Chondrocyte (in vitro differentiated cells): ENCODE results near the gene TMEM123. TPM values are rescaled to one million over a fixed set of nuclear protein-coding genes. Genes with fewer than 3 reads are reported as not detected.
A peak's percentile ranks its signal among the peaks of the same experiment; 100 is the strongest.

Experiments used
- DNase-seq: peaks from one replicate; pipeline ENCODE4 v3.0.0; 2021; ENCODE audit warnings: mixed read lengths, low spot score
- H3K27ac Mint-ChIP-seq: one replicate; pipeline ENCODE4 v1.8.0; 2021; ENCODE audit warnings: mild to moderate bottlenecking, moderate library complexity, mixed read lengths; ENCODE audit not compliant: unreplicated experiment
- H3K27me3 Mint-ChIP-seq: 2 replicates; pipeline ENCODE4 v1.8.0; 2021; ENCODE audit warnings: low read depth, mixed read lengths
- H3K36me3 Mint-ChIP-seq: 2 replicates; pipeline ENCODE4 v1.8.0; 2021; ENCODE audit warnings: low read depth, mixed read lengths
- H3K4me1 Mint-ChIP-seq: 2 replicates; pipeline ENCODE4 v1.8.0; 2021; ENCODE audit warnings: low read depth, mild to moderate bottlenecking, mixed read lengths
- H3K4me3 Mint-ChIP-seq: one replicate; pipeline ENCODE4 v1.8.0; 2021; ENCODE audit warnings: mild to moderate bottlenecking, moderate library complexity, mixed read lengths; ENCODE audit not compliant: unreplicated experiment
- H3K9me3 Mint-ChIP-seq: 2 replicates; pipeline ENCODE4 v1.8.0; 2021; ENCODE audit warnings: low read depth, mixed read lengths
- CTCF ChIP-seq: fragments of 200-600 bp; sonication (generic); IDR thresholded peaks from 2 replicates; pipeline ENCODE4 v1.5.0; 2021; ENCODE audit warnings: antibody characterized with exemption, mild to moderate bottlenecking, moderate library complexity
- total RNA-seq: library from RNA; stranded (reverse); gene quantifications from 3 replicates; pipeline ENCODE4 v1.2.1, GENCODE V29; 2021

The TMEM123 gene
- total RNA-seq, 1 donor from 2014 or later = 105 TPM

GRCh38 chr11:102390667-102391465 is 61.7 kb downstream of the TMEM123 start:
- DNase-seq = no peak
- H3K36me3 Mint-ChIP-seq = peaks cover 22% of the 10 kb centered on the region
- no peaks in the 10 kb centered on the region for H3K9me3 Mint-ChIP-seq
- peak; percentile 89 for TF ChIP-seq CTCF
- H3K27ac Mint-ChIP-seq = no peak overlapping the region
- no peak overlapping the region for H3K4me3 Mint-ChIP-seq
- H3K27me3 Mint-ChIP-seq = no peaks in the 10 kb centered on the region
- peaks cover 12% of the 10 kb centered on the region for H3K4me1 Mint-ChIP-seq

- no peak overlapping the region for H3K4me3 Mint-ChIP-seq
- DNase-seq = no peak
- no peaks in the 10 kb centered on the region for H3K27me3 Mint-ChIP-seq
- no peak overlapping the region for H3K27ac Mint-ChIP-seq
- H3K36me3 Mint-ChIP-seq = peaks cover 28% of the 10 kb centered on the region
- peaks cover 14% of the 10 kb centered on the region for H3K4me1 Mint-ChIP-seq
- no peak for TF ChIP-seq CTCF
- H3K9me3 Mint-ChIP-seq = no peaks in the 10 kb centered on the region
Measured at GRCh38 chr11:102389253-102389652, 63.3 kb downstream of the TMEM123 start.

- DNase-seq = no peak
- H3K27ac Mint-ChIP-seq = peak overlapping the region; percentile 41
- H3K4me1 Mint-ChIP-seq = peaks cover 26% of the 10 kb centered on the region
- TF ChIP-seq CTCF = no peak
- H3K4me3 Mint-ChIP-seq = no peak overlapping the region
- H3K9me3 Mint-ChIP-seq = no peaks in the 10 kb centered on the region
- H3K36me3 Mint-ChIP-seq = peaks cover 26% of the 10 kb centered on the region
- no peaks in the 10 kb centered on the region for H3K27me3 Mint-ChIP-seq
Measured at GRCh38 chr11:102387043-102387781, 65.4 kb downstream of the TMEM123 start.

GRCh38 chr11:102386136-102386734 is 66.3 kb downstream of the TMEM123 start:
- no peak for TF ChIP-seq CTCF
- H3K9me3 Mint-ChIP-seq = no peaks in the 10 kb centered on the region
- peaks cover 26% of the 10 kb centered on the region for H3K4me1 Mint-ChIP-seq
- peaks cover 30% of the 10 kb centered on the region for H3K36me3 Mint-ChIP-seq
- H3K27me3 Mint-ChIP-seq = no peaks in the 10 kb centered on the region
- no peak overlapping the region for H3K27ac Mint-ChIP-seq
- DNase-seq = no peak
- no peak overlapping the region for H3K4me3 Mint-ChIP-seq
